H1 (cell line): ENCODE data around the gene ARHGAP26. TPM values are rescaled to one million over a fixed set of nuclear protein-coding genes. Genes with fewer than 3 reads are reported as not detected.

Experiments used
- CTCF ChIA-PET: fragments of 300-600 bp; sonication (Branson Sonifier 250); formaldehyde crosslinking; loops from one replicate; lab custom pipeline; 2021; ENCODE audit not compliant: partially characterized antibody; lab: Charles Lee
- POLR2A ChIA-PET: fragments of 300-600 bp; sonication (Branson Sonifier 250); formaldehyde crosslinking; loops from one replicate; lab custom pipeline; 2021; ENCODE audit warnings: inconsistent platforms; ENCODE audit not compliant: partially characterized antibody; lab: Charles Lee
- DNase-seq, 2 experiments: peaks; one replicate each; pipeline versions ENCODE4 v3.0.0 to v3.0.0-alpha.2; 2010 to 2022; ENCODE audit warnings: low spot score in 2 of 2, low read depth in 1 of 2, mixed read lengths in 1 of 2
- FAIRE-seq: peaks from 2 replicates; lab custom pipeline; 2011; peaks lifted over from hg19 to GRCh38; lab: Jason Lieb, UNC
- H2AFZ ChIP-seq: 2 replicates; pipeline ENCODE4 v1.8.1; 2012; ENCODE audit warnings: low read length, inconsistent platforms
- H2AK5ac ChIP-seq: 2 replicates; pipeline ENCODE4 v1.6.1; 2013; ENCODE audit warnings: low read depth, low read length
- H2BK120ac ChIP-seq: replicated peaks from 2 replicates; pipeline ENCODE3; 2013; ENCODE audit warnings: low read depth, low read length, inconsistent platforms
- H2BK12ac ChIP-seq: 2 replicates; pipeline ENCODE4 v1.6.1; 2013; ENCODE audit warnings: low read depth, low read length
- H2BK15ac ChIP-seq: 2 replicates; pipeline ENCODE4 v1.6.1; 2013; ENCODE audit warnings: low read length
- H2BK20ac ChIP-seq: 2 replicates; pipeline ENCODE4 v1.6.1; 2013; ENCODE audit warnings: low read length
- H2BK5ac ChIP-seq: 2 replicates; pipeline ENCODE4 v1.6.1; 2013; ENCODE audit warnings: low read depth, low read length
- H3K14ac ChIP-seq: 2 replicates; pipeline ENCODE4 v1.6.1; 2013; ENCODE audit warnings: inconsistent platforms; ENCODE audit not compliant: insufficient read length
- H3K18ac ChIP-seq: 2 replicates; pipeline ENCODE4 v1.6.1; 2013; ENCODE audit warnings: low read length; ENCODE audit errors: extremely low read depth
- H3K23ac ChIP-seq: 2 replicates; pipeline ENCODE4 v1.6.1; 2013; ENCODE audit warnings: inconsistent platforms; ENCODE audit not compliant: insufficient read length
- H3K23me2 ChIP-seq: 2 replicates; pipeline ENCODE4 v1.6.1; 2013; ENCODE audit warnings: low read depth, low read length
- H3K27ac ChIP-seq: 2 replicates; pipeline ENCODE4 v1.6.1; 2011; ENCODE audit warnings: low read depth, low read length, inconsistent platforms
- H3K27me3 ChIP-seq, 4 experiments: replicated peaks in 1 of 4; 1 replicate in 1 of 4; 2 replicates in 3 of 4; pipeline versions ENCODE4 v1.6.1 to v1.8.1; 2011 to 2013; ENCODE audit warnings: low read length in 3 of 4, mild to moderate bottlenecking in 3 of 4, inconsistent platforms in 2 of 4, mixed read lengths in 2 of 4, moderate library complexity in 1 of 4; ENCODE audit not compliant: control insufficient read depth in 3 of 4, insufficient read depth in 3 of 4; ENCODE audit errors: extremely low read depth in 1 of 4
- H3K36me3 ChIP-seq, 4 experiments: 2 replicates each; pipeline versions ENCODE4 v1.6.1 to v1.8.1; 2011 to 2013; ENCODE audit warnings: mild to moderate bottlenecking in 4 of 4, low read length in 3 of 4, moderate library complexity in 2 of 4, control low read depth in 1 of 4, inconsistent platforms in 1 of 4; ENCODE audit not compliant: insufficient read depth in 4 of 4, control insufficient read depth in 2 of 4
- H3K4ac ChIP-seq: replicated peaks from 2 replicates; pipeline ENCODE3; 2013; ENCODE audit warnings: low read length, low read depth, mixed read lengths, inconsistent platforms; ENCODE audit not compliant: insufficient read length
- H3K4me1 ChIP-seq, 4 experiments: replicated peaks in 1 of 4; 1 replicate in 1 of 4; 2 replicates in 3 of 4; pipeline versions ENCODE4 v1.6.1 to v1.8.1; 2011 to 2013; ENCODE audit warnings: low read length in 3 of 4, inconsistent platforms in 2 of 4, mixed read lengths in 1 of 4; ENCODE audit not compliant: insufficient read depth in 4 of 4, control insufficient read depth in 3 of 4
- H3K4me2 ChIP-seq, 2 experiments: 2 replicates each; pipeline versions ENCODE4 v1.6.1 to v1.8.1; 2011 to 2013; ENCODE audit warnings: low read depth in 2 of 2, low read length in 2 of 2, control low read depth in 1 of 2, inconsistent platforms in 1 of 2, mild to moderate bottlenecking in 1 of 2; ENCODE audit not compliant: insufficient read depth in 1 of 2
- H3K4me3 ChIP-seq, 4 experiments: fragments of 200-600, 300-600 bp in 1 of 4; sonication (generic), shearing (Covaris generic), sonication (Bioruptor Twin) in 1 of 4; 2 replicates each; pipeline versions ENCODE4 v1.5.1 to v1.8.1; 2011 to 2016; ENCODE audit warnings: low read length in 4 of 4, low read depth in 3 of 4, control low read depth in 2 of 4, inconsistent platforms in 2 of 4, mild to moderate bottlenecking in 2 of 4, mixed read lengths in 1 of 4, moderate library complexity in 1 of 4; ENCODE audit not compliant: insufficient read depth in 2 of 4; ENCODE audit errors: extremely low read depth in 1 of 4
- H3K56ac ChIP-seq: replicated peaks from 2 replicates; pipeline ENCODE3; 2013; ENCODE audit warnings: low read depth, mild to moderate bottlenecking, mixed read lengths, low read length, inconsistent platforms; ENCODE audit not compliant: insufficient read length
- H3K79me1 ChIP-seq: 2 replicates; pipeline ENCODE4 v1.6.1; 2013; ENCODE audit warnings: low read depth, low read length, control low read depth
- H3K79me2 ChIP-seq, 2 experiments: 2 replicates each; pipeline versions ENCODE4 v1.6.1 to v1.8.1; 2012 to 2013; ENCODE audit warnings: low read length in 2 of 2, mild to moderate bottlenecking in 2 of 2, inconsistent platforms in 1 of 2; ENCODE audit not compliant: insufficient read depth in 2 of 2, control insufficient read depth in 1 of 2
- H3K9ac ChIP-seq, 4 experiments: replicated peaks in 1 of 4; 1 replicate in 1 of 4; 2 replicates in 3 of 4; pipeline versions ENCODE4 v1.6.1 to v1.8.1; 2011 to 2013; ENCODE audit warnings: low read depth in 3 of 4, low read length in 3 of 4, control low read depth in 2 of 4, mild to moderate bottlenecking in 2 of 4, moderate library complexity in 2 of 4, inconsistent platforms in 1 of 4; ENCODE audit errors: extremely low read depth in 1 of 4
- H3K9me3 ChIP-seq, 2 experiments: 2 replicates each; pipeline versions ENCODE4 v1.6.1 to v1.8.1; 2012 to 2013; ENCODE audit warnings: mild to moderate bottlenecking in 2 of 2, moderate library complexity in 2 of 2, control low read depth in 1 of 2, inconsistent platforms in 1 of 2, low read depth in 1 of 2, low read length in 1 of 2, mixed read lengths in 1 of 2; ENCODE audit not compliant: insufficient read depth in 2 of 2
- H4K20me1 ChIP-seq, 2 experiments: replicated peaks in 1 of 2; 2 replicates each; pipeline versions ENCODE3 to v1.8.1; 2011 to 2013; ENCODE audit warnings: inconsistent platforms in 2 of 2, low read length in 2 of 2, mild to moderate bottlenecking in 1 of 2; ENCODE audit not compliant: insufficient read depth in 2 of 2, control insufficient read depth in 1 of 2
- H4K5ac ChIP-seq: 2 replicates; pipeline ENCODE4 v1.6.1; 2013; ENCODE audit warnings: low read length, low read depth, mixed read lengths, inconsistent platforms; ENCODE audit not compliant: insufficient read length
- H4K8ac ChIP-seq: 2 replicates; pipeline ENCODE4 v1.8.0; 2013; ENCODE audit warnings: mild to moderate bottlenecking, moderate library complexity, low read length, inconsistent platforms; ENCODE audit not compliant: insufficient read depth; ENCODE audit errors: extremely low read depth
- H4K91ac ChIP-seq: replicated peaks from 2 replicates; pipeline ENCODE3; 2013; ENCODE audit warnings: low read length, mixed read lengths, inconsistent platforms; ENCODE audit not compliant: insufficient read length
- CBX8 ChIP-seq: fragments of 300-800, 300-1000 bp; sonication (generic); IDR thresholded peaks from 2 replicates; pipeline ENCODE4 v1.7.1; 2016; ENCODE audit warnings: low read depth, low read length, borderline replicate concordance
- GTF2F1 ChIP-seq: IDR thresholded peaks from 2 replicates; pipeline ENCODE4 v1.6.1; 2012; ENCODE audit warnings: low read depth, low read length, improper control_type of control experiment, borderline replicate concordance
- HDAC2 ChIP-seq, 2 experiments: fragments of 300-600 bp in 1 of 2; sonication (generic) in 1 of 2; IDR thresholded peaks; 2 replicates each; pipeline ENCODE4 v1.6.1; 2011 to 2012; ENCODE audit warnings: low read depth in 2 of 2, low read length in 2 of 2, mild to moderate bottlenecking in 2 of 2, moderate library complexity in 2 of 2, borderline replicate concordance in 1 of 2, inconsistent platforms in 1 of 2
- RBBP5 ChIP-seq: IDR thresholded peaks from 2 replicates; pipeline ENCODE4 v1.7.1; 2012; ENCODE audit warnings: low read depth, mild to moderate bottlenecking, inconsistent platforms, low read length, moderate library complexity, borderline replicate concordance
- SP1 ChIP-seq: IDR thresholded peaks from 2 replicates; pipeline ENCODE4 v1.6.1; 2011; ENCODE audit warnings: low read depth, low read length
- TAF1 ChIP-seq: IDR thresholded peaks from 2 replicates; pipeline ENCODE4 v1.6.1; 2011; ENCODE audit warnings: mild to moderate bottlenecking, low read depth, low read length
- ZNF274 ChIP-seq: IDR thresholded peaks from 2 replicates; pipeline ENCODE4 v1.7.0; 2012; ENCODE audit warnings: low read length, borderline replicate concordance; ENCODE audit errors: extremely low read depth
- WGBS, 2 experiments: shearing (Covaris generic) in 1 of 2; methylation state at CpG; one replicate each; pipeline versions ENCODE4 v1.1.6 to v1.1.7; 2013 to 2015; ENCODE audit warnings: low lambda C conversion rate in 2 of 2, mixed read lengths in 2 of 2, inconsistent platforms in 1 of 2, low coverage in 1 of 2, missing lambda C conversion rate in 1 of 2; ENCODE audit not compliant: insufficient replicate concordance in 2 of 2, insufficient coverage in 1 of 2, insufficient read length in 1 of 2; ENCODE audit errors: extremely low coverage in 1 of 2, missing lambda C conversion rate in 1 of 2; 5-methylcytosine and 5-hydroxymethylcytosine counted together
- polyA plus RNA-seq, 7 experiments: library from polyadenylated mRNA; depleted of rRNA in 3 of 7; stranded (reverse) in 5 of 7; unstranded in 2 of 7; fragments of >200 nt in 5 of 7; fragments of 200-250 nt in 2 of 7; gene quantifications; 1 replicate in 5 of 7; 2 replicates in 1 of 7; 4 replicates in 1 of 7; pipeline versions ENCODE4 v1.2.1 to v1.2.3, GENCODE V29; 2011 to 2013; ENCODE audit warnings: missing spikeins in 2 of 7, mixed read lengths in 2 of 7
- total RNA-seq: library from RNA; stranded (reverse); fragmentation: NEBNext Ultra II Directional; extraction: Animal tissue kit (Norgen Biotek cat#: 25700); gene quantifications from 2 replicates; pipeline ENCODE4 v1.2.1, GENCODE V29; 2021
- TF ChIP-seq, protein P1 (sequence below), 3 experiments: IDR thresholded peaks; 1 replicate in 2 of 3; 2 replicates in 1 of 3; pipeline versions ENCODE4 v1.5.1 to v1.6.1; 2011; ENCODE audit warnings: low read length in 3 of 3, mild to moderate bottlenecking in 3 of 3, inconsistent platforms in 2 of 3, low read depth in 1 of 3, moderate library complexity in 1 of 3; ENCODE audit not compliant: insufficient read depth in 1 of 3; ENCODE audit errors: control extremely low read depth in 1 of 3
- TF ChIP-seq, protein P2 (sequence below): IDR thresholded peaks from 2 replicates; pipeline ENCODE4 v1.6.1; 2012; ENCODE audit warnings: low read length, inconsistent platforms

The ARHGAP26 gene
- total and polyA plus RNA-seq, 2 of the 8 experiments (the other 6 are each of a cell fraction or from before 2014, with no cell fraction given), result 7.1 to 24.8 TPM

DNA sequence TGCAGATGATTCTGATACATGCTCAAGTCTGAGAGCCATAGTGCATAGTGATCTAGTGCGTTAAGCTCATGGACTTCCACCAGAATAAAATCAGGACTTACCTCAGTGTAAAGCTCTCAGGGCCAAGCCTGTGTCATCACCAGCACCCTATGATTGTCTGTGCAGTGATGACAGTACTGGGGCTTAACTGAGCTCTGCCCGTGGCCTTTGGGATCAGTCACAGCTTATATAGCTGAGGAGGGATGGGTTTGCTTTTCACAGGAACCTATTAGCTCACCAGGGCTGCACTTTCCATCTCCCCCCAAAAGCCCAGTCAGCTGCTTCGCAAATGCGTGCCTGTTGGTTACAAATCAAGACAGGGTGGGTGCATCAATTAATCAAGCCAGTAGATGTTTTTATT lies 386.4 kb downstream of the ARHGAP26 start:
- no peak overlapping the region for H2BK15ac ChIP-seq
- no peaks in the 10 kb centered on the region for H3K27me3 ChIP-seq
- no peak overlapping the region for H3K4me2 ChIP-seq
- no peaks in the 10 kb centered on the region; the same call in 1 of the 2 replicates for H3K79me1 ChIP-seq
- FAIRE-seq (no peak), DNase-seq (no peak)
- no peak overlapping the region for H2AFZ ChIP-seq
- WGBS, 2 experiments, result 93% methylated on average over 4 of the region's 4 CpGs; no CpG with 5 or more reads in 1 of the 2 experiments
- no peak overlapping the region for H4K5ac ChIP-seq
- no peaks in the 10 kb centered on the region for H3K23me2 ChIP-seq
- no peak overlapping the region for H3K27ac ChIP-seq
- H3K4me1 ChIP-seq, result peaks cover 0 to 4% (median 0%) of the 10 kb centered on the region in 4 experiments; a peak in 1 of 7 replicates
- no peak overlapping the region for H3K23ac ChIP-seq
- H3K14ac ChIP-seq, result no peak overlapping the region
- ChIA-PET POLR2A (no interaction called here), CTCF (interaction anchor here (1.0 to 1.4 kb wide), 4 partner anchors 10 to 143 kb away, joined by 3 to 7 read pairs (median 3); no protein-coding TSS in a partner anchor)
- no peaks in the 10 kb centered on the region for H4K20me1 ChIP-seq
- no peak overlapping the region for H4K8ac ChIP-seq
- H3K56ac ChIP-seq, result no peak overlapping the region
- no peak overlapping the region for H2BK12ac ChIP-seq
- H2BK120ac ChIP-seq, result no peak overlapping the region
- H3K9ac ChIP-seq, result no peak overlapping the region
- H3K36me3 ChIP-seq, result no peaks in the 10 kb centered on the region
- H3K4me3 ChIP-seq, result no peak overlapping the region
- no peak overlapping the region for H3K18ac ChIP-seq
- no peak overlapping the region for H4K91ac ChIP-seq
- H3K4ac ChIP-seq, result no peak overlapping the region
- H2AK5ac ChIP-seq, result no peak overlapping the region
- no peaks in the 10 kb centered on the region for H3K9me3 ChIP-seq
- no peak overlapping the region for H2BK20ac ChIP-seq
- no peak overlapping the region for H2BK5ac ChIP-seq
- H3K79me2 ChIP-seq, result no peaks in the 10 kb centered on the region
- TF ChIP-seq, protein P1, sequence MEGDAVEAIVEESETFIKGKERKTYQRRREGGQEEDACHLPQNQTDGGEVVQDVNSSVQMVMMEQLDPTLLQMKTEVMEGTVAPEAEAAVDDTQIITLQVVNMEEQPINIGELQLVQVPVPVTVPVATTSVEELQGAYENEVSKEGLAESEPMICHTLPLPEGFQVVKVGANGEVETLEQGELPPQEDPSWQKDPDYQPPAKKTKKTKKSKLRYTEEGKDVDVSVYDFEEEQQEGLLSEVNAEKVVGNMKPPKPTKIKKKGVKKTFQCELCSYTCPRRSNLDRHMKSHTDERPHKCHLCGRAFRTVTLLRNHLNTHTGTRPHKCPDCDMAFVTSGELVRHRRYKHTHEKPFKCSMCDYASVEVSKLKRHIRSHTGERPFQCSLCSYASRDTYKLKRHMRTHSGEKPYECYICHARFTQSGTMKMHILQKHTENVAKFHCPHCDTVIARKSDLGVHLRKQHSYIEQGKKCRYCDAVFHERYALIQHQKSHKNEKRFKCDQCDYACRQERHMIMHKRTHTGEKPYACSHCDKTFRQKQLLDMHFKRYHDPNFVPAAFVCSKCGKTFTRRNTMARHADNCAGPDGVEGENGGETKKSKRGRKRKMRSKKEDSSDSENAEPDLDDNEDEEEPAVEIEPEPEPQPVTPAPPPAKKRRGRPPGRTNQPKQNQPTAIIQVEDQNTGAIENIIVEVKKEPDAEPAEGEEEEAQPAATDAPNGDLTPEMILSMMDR (IDR thresholded peaks at IDR 0.05; ENCODE audit: control extremely low read depth in 1 of 3, insufficient read depth in 1 of 3, low read depth in 1 of 3, low read length in 3 of 3), result no peak
- TF ChIP-seq RBBP5 (no peak), SP1 (no peak), TAF1 (no peak), CBX8 (no peak), ZNF274 (no peak), HDAC2 (IDR thresholded peaks at IDR 0.05; ENCODE audit: borderline replicate concordance in 1 of 2, low read depth in 2 of 2, low read length in 2 of 2) (no peak), GTF2F1 (no peak)
- TF ChIP-seq, protein P2, sequence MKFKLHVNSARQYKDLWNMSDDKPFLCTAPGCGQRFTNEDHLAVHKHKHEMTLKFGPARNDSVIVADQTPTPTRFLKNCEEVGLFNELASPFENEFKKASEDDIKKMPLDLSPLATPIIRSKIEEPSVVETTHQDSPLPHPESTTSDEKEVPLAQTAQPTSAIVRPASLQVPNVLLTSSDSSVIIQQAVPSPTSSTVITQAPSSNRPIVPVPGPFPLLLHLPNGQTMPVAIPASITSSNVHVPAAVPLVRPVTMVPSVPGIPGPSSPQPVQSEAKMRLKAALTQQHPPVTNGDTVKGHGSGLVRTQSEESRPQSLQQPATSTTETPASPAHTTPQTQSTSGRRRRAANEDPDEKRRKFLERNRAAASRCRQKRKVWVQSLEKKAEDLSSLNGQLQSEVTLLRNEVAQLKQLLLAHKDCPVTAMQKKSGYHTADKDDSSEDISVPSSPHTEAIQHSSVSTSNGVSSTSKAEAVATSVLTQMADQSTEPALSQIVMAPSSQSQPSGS, result no peak
